Measurements from ENCODE around the gene PAGR1.

Gene PAGR1

GRCh38 chr16:29843931-29844330 lies 28.0 kb downstream of the PAGR1 start:
- no peak for TF ChIP-seq CTCF (conservative IDR thresholded peaks at IDR 0.05; ENCODE audit: low read depth, low read length)
- no peak for DNase-seq (ENCODE audit: low read depth)
- no peak overlapping the region for H3K4me3 ChIP-seq (ENCODE audit: low read length)

GRCh38 chr16:29844575-29845331 lies 28.8 kb downstream of the PAGR1 start:
- no peak for TF ChIP-seq CTCF (conservative IDR thresholded peaks at IDR 0.05; ENCODE audit: low read depth, low read length)
- no peak overlapping the region for H3K4me3 ChIP-seq (ENCODE audit: low read length)
- DNase-seq (ENCODE audit: low read depth): no peak

GRCh38 chr16:29845656-29846055 lies 29.7 kb downstream of the PAGR1 start:
- TF ChIP-seq CTCF (conservative IDR thresholded peaks at IDR 0.05; ENCODE audit: low read depth, low read length): no peak
- no peak overlapping the region for H3K4me3 ChIP-seq (ENCODE audit: low read length)
- DNase-seq (ENCODE audit: low read depth): no peak

- H3K4me3 ChIP-seq (ENCODE audit: low read length): no peak overlapping the region
- no peak for DNase-seq (ENCODE audit: low read depth)
- peak; percentile 96 for TF ChIP-seq CTCF (conservative IDR thresholded peaks at IDR 0.05; ENCODE audit: low read depth, low read length)
Observed at GRCh38 chr16:29848420-29849297, 32.7 kb downstream of the PAGR1 start.

- DNase-seq (ENCODE audit: low read depth): no peak
- TF ChIP-seq CTCF (conservative IDR thresholded peaks at IDR 0.05; ENCODE audit: low read depth, low read length): no peak
- H3K4me3 ChIP-seq (ENCODE audit: low read length): no peak overlapping the region
Observed at GRCh38 chr16:29849505-29849904, 33.6 kb downstream of the PAGR1 start.

GRCh38 chr16:29850998-29851397 lies 35.0 kb downstream of the PAGR1 start:
- DNase-seq (ENCODE audit: low read depth): no peak
- no peak for TF ChIP-seq CTCF (conservative IDR thresholded peaks at IDR 0.05; ENCODE audit: low read depth, low read length)
- no peak overlapping the region for H3K4me3 ChIP-seq (ENCODE audit: low read length)

All from retinal pigment epithelial cell (primary cell).